SH-SY5Y (cell line): ENCODE results near the gene DDAH2.

Source experiments
- GATA2 ChIP-seq: IDR thresholded peaks from 2 replicates; pipeline ENCODE4 v1.6.1; 2011; ENCODE audit warnings: mild to moderate bottlenecking, low read depth, low read length
- GATA3 ChIP-seq: IDR thresholded peaks from 2 replicates; pipeline ENCODE4 v1.6.1; 2011; ENCODE audit warnings: low read depth, mild to moderate bottlenecking, low read length, moderate library complexity

The DDAH2 gene

DNA sequence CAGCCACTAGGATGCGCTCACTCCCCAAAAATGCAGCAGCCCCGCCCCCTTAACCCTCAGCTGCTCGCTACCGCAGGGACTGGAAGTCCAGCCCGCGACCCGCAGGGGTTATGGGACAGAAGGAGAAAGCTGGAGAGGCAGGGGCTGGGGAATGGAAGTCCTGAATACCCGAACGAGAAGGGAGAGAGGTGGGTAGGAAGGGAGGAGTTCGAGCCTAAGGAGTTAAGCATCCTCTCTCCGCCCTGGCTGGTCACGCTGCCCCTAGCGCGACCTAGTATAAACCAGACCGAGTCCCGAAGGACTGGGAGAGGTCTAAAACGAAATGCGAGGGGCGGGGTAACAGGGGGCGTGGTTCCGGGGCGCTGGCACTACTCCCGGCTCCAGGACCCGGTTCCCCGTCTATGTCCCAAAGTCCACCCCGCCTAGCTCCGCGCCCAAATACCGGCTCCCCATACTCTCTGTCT, 448 bp upstream of the DDAH2 start:
- TF ChIP-seq GATA2: no peak
- TF ChIP-seq GATA3: no peak

DNA sequence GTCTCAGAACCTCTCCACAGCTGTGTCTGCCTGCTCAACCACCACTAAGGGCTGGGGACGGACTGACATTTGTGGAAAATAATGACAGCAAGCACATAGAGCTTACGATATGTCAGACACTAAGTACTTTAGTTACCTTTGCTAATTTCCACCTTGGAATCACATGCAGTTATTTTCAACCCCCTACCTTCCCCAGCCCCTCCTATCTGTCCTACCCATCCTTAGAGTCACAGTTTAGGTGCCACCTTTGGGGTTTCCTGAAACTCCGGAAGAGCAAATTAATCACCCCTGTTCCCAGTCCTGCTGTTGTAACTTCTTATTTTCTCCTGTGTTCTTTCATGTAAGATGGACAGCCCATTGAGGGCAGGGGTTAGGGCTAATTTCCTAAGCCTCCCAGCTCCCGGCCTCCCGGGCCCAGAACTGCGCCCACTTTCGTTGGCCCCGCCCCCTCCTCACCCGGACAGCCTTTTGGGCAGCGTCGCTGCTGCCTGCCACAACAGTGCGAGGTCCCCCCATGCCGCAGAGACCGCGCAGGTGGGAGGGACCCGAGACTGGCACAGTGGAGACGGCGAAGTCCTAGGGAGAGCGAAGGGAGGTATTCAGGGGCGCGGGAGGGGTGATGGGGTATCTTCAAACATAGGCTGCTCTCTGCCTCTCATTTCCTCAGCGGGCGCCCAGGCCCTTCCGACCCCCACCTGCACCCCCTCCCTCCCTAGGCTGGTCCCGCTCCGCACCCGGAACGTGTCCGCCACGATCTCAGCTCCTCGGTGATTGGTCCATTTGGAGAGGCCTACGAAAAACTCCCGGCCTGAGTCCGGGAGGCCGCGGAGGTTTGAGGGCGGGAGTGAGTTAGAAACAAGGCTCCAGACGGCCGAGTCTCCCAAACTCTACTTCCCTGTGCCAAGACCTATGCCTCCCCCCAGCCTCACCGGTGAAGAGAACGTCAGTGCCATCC, 1.1 kb downstream of the DDAH2 start:
- no peak for TF ChIP-seq GATA3
- TF ChIP-seq GATA2: no peak

DNA sequence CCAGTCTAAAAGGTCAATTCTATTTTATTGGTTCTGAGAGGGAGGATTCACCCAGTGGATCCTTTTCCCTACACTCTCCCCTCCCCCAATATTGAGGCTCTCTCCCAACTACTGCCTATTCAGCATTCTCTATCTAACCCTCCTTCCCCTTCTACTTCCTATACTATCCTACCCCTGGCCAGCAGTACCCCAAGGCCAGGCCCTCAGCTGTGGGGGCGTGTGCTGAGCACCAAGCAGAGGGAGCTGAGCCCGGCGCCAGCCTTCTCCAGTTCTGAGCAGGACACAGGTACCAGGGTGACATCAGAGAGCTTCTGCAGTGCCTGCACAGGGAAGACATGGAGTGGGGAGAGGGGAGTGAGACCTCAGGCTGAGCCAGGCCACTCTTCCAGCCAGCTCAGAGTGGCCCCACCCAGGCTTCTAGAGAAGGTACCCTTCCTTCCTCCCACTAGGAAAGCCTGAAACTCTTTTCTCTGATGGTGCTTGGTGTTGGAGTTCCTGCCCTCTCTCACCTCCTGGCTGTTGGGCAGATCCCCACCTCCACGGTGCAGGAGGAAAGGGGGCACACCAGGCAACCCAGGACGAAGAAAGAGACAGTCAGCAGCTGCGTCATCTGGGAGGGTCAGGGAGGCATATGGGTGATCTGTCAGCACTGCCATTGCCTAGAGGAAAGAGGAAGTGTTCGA, 1.9 kb downstream of the DDAH2 start:
- no peak for TF ChIP-seq GATA2
- no peak for TF ChIP-seq GATA3

DNA sequence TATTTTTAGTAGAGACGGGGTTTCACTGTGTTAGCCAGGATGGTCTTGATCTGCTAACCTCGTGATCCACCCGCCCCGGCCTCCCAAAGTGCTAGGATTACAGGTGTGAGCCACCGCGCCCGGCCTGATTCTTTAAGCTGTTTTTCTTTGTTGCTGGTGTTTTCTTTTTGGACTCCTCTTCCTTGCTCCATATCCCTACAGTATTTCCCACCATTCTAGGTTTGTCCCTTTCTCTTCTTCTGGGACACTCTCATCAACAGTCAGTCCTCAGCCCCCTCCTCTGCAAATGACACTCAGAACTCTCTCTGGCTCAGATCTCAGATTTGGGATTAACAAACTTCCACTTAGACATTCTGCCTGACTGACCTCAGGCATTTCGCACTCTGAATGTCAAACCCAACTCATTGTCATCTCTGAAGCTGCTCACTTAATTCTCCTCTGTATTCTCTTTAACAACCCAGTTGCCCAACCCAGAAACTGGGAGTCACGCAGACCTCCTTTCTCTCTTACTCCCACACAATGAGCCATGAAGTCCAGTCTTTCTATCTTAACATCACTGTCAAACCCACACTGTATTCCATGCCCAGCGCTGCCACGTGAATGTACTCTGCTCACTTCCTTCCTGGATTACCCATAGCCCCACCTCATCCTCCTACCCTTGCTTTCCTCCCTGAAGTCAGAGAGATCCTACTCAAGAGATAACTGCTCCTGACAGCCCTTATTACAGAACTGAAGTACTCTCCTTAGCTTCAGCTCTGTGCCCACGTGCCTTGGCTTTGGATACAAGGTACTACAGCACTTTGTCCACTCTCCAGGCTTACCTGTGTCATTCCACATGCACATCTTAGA, 3.4 kb downstream of the DDAH2 start:
- TF ChIP-seq GATA3: no peak
- TF ChIP-seq GATA2: no peak

DNA sequence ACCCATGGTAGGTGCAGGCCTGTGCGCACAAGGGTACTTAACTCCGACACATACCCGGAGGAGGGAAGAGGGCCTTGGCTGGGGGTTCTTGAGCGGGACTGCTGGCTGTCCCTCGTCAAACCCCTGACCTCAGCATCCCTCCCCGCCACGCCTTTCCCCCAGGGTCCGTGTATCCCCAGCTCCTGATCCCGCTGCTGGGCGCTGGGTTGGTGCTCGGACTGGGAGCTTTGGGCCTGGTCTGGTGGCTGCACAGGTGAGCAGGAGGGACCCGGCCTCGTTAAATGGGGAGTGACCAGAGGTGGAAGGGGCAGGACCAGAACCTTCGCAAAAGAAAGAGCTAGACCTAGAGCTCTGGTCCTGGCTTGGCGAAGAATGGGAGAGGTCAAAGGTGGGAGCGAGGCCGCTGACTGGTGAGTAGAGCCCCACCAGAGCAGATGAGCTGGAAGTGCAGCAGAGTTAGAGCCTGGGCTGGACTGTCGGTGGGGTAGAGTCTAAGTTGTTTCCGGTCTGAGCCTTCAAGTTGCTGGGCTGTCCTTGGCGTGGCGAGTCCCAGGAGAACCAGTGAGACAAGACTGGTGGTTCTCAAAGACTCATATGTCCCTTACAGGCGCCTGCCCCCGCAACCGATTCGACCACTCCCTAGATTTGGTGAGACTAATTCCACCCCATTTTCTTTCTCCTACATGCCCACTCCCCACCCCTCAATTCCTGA, 5.0 kb downstream of the DDAH2 start:
- TF ChIP-seq GATA3 (no peak), GATA2 (no peak)

DNA sequence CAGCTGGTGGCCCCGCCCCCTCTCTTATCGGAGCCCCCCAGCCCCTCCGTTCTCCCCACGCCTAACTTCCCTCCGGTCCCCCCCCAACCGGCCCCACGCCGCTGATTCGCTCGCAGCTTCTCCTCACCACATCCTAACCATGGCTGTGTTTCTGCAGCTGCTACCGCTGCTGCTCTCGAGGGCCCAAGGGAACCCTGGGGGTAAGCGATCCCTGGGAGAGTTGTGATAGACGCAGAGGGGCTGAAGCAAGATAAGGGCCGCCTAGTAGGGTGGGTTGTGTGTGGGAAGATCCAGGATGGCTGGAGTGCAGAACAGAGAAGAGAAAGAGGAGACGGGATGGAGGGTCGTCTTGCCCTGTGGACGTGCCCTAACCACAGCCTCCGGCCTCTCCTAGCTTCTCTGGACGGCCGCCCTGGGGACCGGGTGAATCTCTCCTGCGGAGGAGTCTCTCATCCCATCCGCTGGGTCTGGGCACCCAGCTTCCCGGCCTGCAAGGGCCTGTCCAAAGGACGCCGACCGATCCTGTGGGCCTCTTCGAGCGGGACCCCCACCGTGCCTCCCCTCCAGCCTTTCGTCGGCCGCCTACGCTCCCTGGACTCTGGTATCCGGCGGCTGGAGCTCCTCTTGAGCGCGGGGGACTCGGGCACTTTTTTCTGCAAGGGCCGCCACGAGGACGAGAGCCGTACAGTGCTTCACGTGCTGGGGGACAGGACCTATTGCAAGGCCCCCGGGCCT, 5.7 kb downstream of the DDAH2 start, which contains the start of gene MPIG6B:
TSS of gene MPIG6B (plus strand) at position 129 of the 735 bp plus-strand sequence. CDS start at position 140, 11 bp downstream.
- no peak for TF ChIP-seq GATA3

DNA sequence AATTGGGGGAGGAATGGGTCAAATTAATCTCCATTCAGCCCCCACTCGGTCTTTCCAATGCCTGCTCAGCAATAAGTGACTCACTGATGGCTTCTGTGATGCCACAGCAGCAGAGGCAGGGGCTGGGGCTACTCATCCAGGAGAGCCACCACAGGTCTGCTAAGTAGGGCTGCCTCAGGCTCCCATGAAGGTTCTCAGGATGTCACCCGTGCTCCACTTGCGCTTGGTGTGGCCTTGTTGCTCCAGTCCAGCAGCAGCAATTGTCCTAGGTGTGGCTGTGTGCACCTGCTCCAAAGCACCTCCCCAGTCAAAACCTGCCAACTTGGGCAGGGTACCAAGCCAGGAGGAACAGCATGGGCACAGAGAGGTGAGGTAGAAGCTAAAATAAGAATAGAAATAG, 6.9 kb downstream of the DDAH2 start:
- TF ChIP-seq GATA3 (no peak), GATA2 (no peak)

DNA sequence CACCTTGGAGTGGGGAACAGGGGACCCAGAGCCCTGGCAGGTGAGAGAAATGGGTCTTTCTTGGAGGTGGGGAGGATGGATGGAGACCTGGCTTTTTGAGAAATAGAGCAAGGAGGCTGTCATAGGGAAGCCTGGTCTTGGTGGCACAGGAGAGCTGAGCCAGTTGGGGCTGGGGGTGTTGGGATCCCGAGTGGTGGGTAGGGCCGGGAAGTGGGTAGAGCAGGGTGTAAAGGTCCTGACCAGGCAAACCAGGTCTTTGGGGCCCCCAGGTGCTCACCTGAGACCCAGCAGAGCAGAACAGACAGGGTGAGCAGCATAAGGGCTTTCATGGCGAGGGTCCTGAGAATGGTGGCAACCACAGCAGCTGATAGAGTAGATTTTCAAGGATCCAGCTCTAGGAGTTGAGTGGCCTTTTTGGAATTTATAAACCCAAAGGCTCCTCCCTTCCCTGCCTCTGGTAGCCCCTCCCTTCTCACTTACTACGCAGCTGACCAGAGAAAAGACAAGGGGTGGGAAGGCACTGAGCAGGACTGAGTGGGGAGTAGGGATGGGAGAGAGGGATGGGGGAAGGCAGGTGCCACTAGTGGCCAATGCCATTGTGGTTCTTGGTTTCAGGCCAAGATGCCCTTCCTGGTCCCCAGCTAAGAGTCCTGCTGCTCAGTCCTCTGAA, 7.6 kb downstream of the DDAH2 start, which contains the start of gene LY6G6C:
TSS of gene LY6G6C (minus strand) at position 396 of the 670 bp plus-strand sequence. CDS start at position 329, 67 bp downstream.
- no peak for TF ChIP-seq GATA3
- no peak for TF ChIP-seq GATA2

DNA sequence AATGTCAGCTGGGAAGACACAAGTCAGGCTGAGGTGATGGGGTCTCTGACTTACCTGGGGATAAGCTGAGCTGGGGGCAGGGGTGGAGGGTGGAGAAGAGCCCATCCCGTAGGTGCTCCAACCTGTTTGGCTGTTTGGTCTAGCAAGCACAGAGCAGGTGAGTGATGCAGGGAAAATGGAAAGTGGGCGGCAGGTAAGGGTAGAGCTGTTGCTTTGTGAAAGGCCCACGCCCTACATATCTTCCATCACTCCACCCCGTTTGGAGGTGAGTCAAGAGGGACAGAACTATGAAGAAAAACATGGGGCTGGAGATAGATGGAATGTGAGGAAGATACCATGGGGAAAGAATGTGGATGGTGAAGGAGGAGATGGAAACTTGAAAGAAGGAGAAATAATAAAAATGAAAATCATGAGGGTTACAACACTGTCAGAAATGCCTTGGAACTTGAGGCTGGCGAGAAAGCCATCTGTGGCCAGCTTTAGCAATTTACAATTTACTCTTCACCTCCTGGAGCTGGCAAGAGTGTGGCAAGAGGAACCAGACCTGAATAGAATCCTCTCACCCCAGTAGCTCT, 8.8 kb downstream of the DDAH2 start:
- no peak for TF ChIP-seq GATA2

DNA sequence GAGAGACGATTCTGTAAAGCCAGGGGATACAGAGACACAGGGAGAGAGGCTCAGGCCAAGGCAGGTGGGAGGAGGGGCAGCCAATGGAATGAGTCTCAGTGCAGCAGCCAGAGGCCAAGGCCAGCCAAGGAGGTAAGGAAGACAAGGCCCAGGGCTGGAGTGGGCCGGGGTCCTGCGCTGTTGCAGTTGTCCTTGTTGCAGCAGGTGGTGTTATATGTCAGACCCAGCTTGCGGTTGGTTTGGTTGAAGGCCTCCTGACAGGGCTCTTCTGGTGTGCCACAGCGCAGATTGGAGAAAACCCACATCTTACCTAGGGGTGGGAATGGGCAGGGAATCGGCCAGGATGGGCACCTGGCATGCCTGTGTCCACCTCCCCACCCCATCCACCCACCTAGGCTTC, 10.1 kb downstream of the DDAH2 start:
- TF ChIP-seq GATA3 (no peak), GATA2 (no peak)

DNA sequence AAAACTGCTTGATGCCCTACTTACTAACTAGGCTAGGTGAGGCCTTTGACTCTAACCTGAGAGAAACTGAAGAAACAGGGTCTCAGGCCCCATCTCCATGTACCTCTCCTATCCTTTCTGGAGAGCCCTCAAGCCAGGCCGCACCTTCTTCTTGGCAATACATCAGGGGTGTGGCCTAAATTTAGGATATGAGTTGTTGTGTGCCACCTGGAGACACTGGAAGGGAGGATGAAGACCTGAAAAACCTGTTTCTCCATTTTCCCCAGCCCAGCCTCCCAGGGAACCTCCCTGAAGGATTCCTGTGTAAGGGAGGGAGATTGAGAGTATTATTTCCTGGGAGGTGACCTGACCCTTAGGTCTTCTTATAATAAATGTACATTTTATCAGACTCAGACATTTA, 10.8 kb downstream of the DDAH2 start:
- no peak for TF ChIP-seq GATA3
- no peak for TF ChIP-seq GATA2
